Tibial nerve (tissue), 4 donors: ENCODE measurements around the gene UGT1A9.

Experiments
- EP300 ChIP-seq, 2 donors: sonication (generic); formaldehyde crosslinking; IDR thresholded peaks; one replicate each; pipeline ENCODE4 v1.6.1; 2017; ENCODE audit warnings: antibody characterized with exemption in 2 of 2, mild to moderate bottlenecking in 1 of 2
- POLR2A ChIP-seq, 2 donors: fragments of 450-650 bp; IDR thresholded peaks; one replicate each; pipeline ENCODE4 v1.6.1; 2017; ENCODE audit warnings: antibody characterized with exemption in 2 of 2, mild to moderate bottlenecking in 2 of 2, moderate library complexity in 2 of 2
- TF ChIP-seq, protein P1 (sequence below), 5 experiments: fragments of 200-600 bp in 3 of 5; fragments of 450-650 bp in 2 of 5; sonication (generic) in 3 of 5; IDR thresholded peaks; one replicate each; pipeline ENCODE4 v1.5.1; 2016 to 2019; ENCODE audit warnings: antibody characterized with exemption in 5 of 5, mild to moderate bottlenecking in 3 of 5, moderate library complexity in 2 of 5

- TF ChIP-seq, protein P1, sequence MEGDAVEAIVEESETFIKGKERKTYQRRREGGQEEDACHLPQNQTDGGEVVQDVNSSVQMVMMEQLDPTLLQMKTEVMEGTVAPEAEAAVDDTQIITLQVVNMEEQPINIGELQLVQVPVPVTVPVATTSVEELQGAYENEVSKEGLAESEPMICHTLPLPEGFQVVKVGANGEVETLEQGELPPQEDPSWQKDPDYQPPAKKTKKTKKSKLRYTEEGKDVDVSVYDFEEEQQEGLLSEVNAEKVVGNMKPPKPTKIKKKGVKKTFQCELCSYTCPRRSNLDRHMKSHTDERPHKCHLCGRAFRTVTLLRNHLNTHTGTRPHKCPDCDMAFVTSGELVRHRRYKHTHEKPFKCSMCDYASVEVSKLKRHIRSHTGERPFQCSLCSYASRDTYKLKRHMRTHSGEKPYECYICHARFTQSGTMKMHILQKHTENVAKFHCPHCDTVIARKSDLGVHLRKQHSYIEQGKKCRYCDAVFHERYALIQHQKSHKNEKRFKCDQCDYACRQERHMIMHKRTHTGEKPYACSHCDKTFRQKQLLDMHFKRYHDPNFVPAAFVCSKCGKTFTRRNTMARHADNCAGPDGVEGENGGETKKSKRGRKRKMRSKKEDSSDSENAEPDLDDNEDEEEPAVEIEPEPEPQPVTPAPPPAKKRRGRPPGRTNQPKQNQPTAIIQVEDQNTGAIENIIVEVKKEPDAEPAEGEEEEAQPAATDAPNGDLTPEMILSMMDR (IDR thresholded peaks at IDR 0.05), result no peak
- TF ChIP-seq EP300 (IDR thresholded peaks at IDR 0.05), result no peak
- no peak for TF ChIP-seq POLR2A (IDR thresholded peaks at IDR 0.05)
These were observed 17.8 kb downstream of the UGT1A9 start for GRCh38 chr2:233689501-233689900.
